Omental fat pad (tissue), 4 donors: ENCODE results near the gene MOB1A. TPM values are rescaled to one million over a fixed set of nuclear protein-coding genes. Genes with fewer than 3 reads are reported as not detected.

ENCODE experiments used
- ATAC-seq: fragments of 150-250 bp; one replicate; pipeline ENCODE4 v1.9.1; 2016; ENCODE audit warnings: mild to moderate bottlenecking, moderate library complexity; ENCODE audit not compliant: low FRiP score
- DNase-seq: peaks from one replicate; pipeline ENCODE4 v3.0.0-alpha.2; 2019; ENCODE audit warnings: low spot score
- total RNA-seq, 4 donors: library from RNA; depleted of rRNA; stranded (reverse); fragments of >200 nt; gene quantifications; one replicate each; pipeline ENCODE4 v1.1.0, GENCODE V29; 2016
- TF ChIP-seq, protein P1 (sequence below), 3 donors: fragments of 450-650 bp; IDR thresholded peaks; one replicate each; pipeline ENCODE4 v1.5.1; 2016 to 2017; ENCODE audit warnings: antibody characterized with exemption in 3 of 3, mild to moderate bottlenecking in 3 of 3, moderate library complexity in 2 of 3

MOB1A gene
- total RNA-seq, 4 donors from 2014 or later: 84.9 to 109 (median 93.2) TPM

DNA sequence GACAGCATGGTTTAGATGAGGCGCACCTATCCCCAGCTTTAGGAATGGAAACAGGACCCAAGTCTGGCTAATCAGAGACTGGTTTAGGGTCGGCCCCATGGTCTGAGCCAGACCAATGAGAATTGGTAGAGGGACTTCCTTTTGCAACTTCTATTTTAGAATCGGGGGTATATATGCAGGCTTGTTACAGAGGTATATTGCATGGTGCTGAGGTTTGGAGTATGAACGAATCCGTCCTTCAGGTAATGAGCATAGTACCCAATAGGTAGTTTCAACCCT is 29.5 kb downstream of the MOB1A start:
- no peak for ATAC-seq
- TF ChIP-seq, protein P1, sequence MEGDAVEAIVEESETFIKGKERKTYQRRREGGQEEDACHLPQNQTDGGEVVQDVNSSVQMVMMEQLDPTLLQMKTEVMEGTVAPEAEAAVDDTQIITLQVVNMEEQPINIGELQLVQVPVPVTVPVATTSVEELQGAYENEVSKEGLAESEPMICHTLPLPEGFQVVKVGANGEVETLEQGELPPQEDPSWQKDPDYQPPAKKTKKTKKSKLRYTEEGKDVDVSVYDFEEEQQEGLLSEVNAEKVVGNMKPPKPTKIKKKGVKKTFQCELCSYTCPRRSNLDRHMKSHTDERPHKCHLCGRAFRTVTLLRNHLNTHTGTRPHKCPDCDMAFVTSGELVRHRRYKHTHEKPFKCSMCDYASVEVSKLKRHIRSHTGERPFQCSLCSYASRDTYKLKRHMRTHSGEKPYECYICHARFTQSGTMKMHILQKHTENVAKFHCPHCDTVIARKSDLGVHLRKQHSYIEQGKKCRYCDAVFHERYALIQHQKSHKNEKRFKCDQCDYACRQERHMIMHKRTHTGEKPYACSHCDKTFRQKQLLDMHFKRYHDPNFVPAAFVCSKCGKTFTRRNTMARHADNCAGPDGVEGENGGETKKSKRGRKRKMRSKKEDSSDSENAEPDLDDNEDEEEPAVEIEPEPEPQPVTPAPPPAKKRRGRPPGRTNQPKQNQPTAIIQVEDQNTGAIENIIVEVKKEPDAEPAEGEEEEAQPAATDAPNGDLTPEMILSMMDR (IDR thresholded peaks at IDR 0.05): no peak

DNA sequence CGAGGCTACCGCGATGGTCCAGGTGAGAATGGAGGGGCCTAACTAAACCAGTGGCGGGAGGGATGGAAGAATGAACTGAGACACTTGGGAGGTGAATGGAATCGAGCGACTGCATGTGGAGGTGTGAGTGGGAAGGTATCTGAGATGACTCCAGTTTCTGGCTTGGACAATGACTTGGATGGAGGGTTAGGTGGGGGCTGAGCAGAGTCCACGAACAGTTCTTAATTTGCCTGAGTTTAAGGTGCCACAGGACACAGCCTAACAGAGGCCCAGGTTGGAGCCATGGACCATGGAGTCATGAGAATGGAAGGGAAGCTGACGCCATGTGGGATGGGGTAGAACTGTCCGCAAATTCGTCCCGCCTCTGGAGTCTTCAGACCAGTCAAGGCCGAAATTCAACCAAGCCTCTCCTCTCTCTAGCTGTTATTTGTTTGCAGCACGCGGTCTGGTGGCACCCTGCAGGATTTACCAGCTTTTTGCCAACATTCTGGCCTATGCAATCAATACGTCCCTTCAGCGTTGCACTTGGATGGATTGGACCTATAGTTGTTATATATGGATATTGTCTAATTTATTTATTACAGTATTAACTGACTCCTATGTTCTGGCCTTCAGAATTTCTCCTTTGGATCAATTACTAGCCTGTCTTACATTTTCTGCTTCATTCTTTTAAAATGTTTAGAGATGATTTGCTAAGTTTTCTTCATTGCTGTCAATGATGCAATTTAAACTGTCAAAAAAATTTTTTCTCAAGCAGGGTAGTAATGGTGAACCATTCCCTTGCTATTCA is 30.0 kb downstream of the MOB1A start:
- DNase-seq (no peak), ATAC-seq (no peak)
- TF ChIP-seq, protein P1 (IDR thresholded peaks at IDR 0.05): no peak

More for the DNA sequence above, 29.5 kb downstream of the MOB1A start:
- DNase-seq: no peak

DNA sequence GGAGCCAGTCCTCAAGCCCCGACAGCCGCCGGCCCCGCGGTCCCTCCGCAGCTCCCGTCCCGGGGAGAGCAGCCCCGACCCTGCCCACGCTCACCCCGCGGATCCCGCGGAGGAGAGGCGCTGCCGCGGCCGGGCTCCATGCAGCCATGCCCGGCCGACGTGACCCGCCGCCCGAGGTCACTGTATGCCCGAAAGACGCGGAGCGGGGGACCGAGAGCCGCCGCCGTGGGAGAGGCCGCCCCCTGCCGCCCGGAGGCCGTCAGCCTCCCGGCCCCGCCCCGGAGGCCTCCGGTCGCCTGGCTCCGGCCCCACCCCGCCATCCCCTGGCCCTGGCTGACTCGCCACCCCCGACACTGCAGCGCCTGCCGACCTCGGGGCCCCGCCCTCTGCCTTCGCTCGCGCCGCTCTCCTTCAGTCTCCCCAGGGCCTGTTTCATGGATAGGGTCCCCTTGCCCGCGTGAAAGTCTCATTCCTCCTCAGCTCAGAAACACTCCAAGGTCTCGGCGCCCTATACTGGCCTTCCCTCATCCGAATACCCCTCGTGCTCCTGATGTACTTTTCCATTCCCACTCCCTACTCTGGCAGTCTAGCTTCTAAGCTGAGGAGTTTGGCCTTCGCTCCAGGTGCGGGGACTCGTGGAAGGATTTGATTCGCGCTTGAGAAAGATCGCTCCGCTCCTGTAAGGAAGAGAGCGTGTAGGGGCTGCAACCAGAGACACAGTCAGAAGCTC is 30.8 kb downstream of the MOB1A start, which contains the start of gene BOLA3:
TSS of gene BOLA3 (minus strand) at position 186 of the 730 bp plus-strand sequence. CDS start at position 148, 38 bp downstream.
- TF ChIP-seq, protein P1 (IDR thresholded peaks at IDR 0.05): peak in 1 of 3 donors; percentile 16
- DNase-seq: peak; percentile 37
- peak; percentile 96 for ATAC-seq

DNA sequence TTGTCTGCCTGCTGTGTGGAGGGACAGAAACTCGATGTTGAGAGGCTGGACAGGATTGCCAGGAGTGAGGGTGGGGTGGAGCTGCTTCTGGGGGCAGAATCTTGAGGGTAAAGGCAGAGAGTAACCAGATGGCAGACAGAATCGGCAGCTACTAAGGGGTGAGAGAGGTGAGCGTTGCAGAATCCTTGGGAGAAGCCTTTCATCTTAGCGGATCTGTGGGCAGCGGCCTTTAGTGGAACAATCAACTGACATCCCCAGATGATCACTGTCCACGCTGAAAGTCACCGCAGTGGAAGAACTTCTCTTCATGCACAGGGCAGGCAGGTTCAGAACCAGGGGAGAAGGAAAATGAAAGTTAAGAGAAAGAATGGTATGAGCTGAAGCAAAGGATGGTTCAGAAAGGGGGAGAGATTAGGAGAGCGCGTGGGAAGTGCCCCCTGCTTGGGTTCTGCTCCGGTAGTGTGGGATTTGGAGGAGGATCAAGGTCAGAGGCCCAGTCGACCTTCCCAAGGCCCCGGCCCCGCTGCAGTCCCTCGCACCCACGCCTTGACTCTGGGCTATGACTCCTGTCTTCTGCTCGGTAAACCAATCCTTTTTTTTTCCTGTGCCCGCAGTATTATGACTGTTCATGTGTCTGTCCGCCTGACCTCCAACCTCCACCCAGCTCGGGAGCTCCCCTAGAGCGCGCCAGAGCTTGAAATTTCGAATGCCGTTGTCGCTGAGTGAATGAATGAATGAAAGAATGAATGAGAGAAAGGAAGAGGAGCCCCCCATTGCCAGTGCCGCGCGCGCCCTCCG is 31.6 kb downstream of the MOB1A start:
- TF ChIP-seq, protein P1 (IDR thresholded peaks at IDR 0.05): no peak
- DNase-seq (no peak), ATAC-seq (peak; percentile 73)

DNA sequence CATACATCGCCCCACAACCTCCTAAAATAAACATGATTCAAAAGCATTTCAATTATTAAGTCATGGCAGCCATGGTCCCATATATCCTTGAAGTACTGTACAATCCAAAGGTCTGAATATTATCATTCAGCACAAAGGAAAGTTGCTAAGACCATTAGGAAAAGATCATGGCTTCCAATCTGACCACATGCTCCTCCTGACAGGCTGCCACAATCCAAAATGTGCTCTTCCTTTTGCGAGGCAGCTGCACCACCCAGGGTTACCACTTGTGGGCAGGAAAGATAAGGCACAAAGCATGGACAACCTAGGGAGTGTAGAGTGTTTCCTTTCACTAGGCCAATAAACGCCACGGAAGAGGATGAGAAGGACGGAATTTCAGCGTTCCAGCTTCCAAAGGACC is 36.3 kb downstream of the MOB1A start:
- ATAC-seq (no peak), DNase-seq (no peak)
- TF ChIP-seq, protein P1 (IDR thresholded peaks at IDR 0.05): no peak

DNA sequence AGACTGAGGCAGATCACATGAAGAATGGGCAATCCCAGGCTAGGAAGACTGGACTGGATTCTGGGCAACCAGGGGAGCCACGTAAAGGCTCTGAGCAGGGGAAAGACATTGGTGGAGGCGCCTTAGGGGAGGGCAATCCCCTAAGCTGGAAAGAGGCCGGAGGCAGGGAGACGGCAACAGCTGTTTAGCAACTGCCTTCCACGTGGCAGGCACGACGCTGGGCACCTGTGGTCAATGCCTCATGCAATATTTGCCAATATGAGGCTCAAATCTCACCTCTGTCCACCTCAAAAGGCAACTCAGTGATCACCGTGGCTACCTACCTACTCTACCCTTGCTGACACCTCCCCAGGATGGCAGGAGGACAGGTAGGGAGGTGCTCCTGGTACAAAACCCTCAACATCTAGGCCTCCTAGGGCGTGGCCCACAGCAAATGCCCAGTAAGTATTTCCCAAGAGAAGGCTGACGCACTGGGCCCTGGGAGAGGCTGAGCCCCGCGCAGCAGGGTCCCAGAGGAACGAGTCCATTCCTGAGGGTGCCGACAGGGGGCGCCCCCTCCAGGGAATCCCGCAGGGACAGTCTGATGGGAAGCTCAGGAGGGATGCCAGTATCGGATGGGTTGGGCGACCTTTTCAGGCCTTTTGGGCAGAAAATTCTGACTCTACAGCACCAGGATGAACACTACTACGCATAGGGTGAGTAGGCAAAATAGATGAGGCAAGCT is 39.9 kb downstream of the MOB1A start:
- DNase-seq (no peak), ATAC-seq (no peak)
- TF ChIP-seq, protein P1 (IDR thresholded peaks at IDR 0.05): no peak
